CD4-positive, alpha-beta T cell treated with Interleukin-4 for 4 hours (primary cell): ENCODE data around the gene NINJ2.
A peak's percentile ranks its signal among the peaks of the same experiment; 100 is the strongest.

Source experiments
- DNase-seq: peaks from one replicate; pipeline ENCODE4 v3.0.0-alpha.2; 2020

The NINJ2 gene

DNA sequence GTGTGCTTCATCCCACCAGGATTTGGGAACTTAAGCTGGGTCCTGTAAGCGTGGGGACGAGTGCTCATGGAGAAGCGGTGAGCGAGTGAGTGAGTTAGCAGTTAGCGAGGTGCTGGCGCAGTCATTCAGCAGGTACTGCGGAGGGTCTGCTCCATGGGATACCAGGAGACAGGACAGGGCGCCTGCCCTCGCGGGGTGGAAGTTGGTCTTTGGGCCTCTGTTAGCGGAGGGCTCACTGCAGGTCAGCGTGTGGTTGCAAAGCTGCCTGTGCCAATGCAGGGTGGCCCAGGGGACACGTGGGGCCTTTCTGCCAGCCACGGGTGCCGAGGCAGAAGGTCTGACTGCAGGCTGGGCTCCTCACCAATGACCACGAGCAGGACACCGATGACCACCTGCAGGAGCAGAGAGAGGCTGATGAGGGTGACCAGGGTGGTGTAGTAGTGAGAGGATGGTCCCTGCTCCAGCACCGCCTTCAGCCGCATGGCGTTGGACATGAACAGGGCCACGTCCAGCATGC, 97.6 kb downstream of the NINJ2 start:
- no peak for DNase-seq

DNA sequence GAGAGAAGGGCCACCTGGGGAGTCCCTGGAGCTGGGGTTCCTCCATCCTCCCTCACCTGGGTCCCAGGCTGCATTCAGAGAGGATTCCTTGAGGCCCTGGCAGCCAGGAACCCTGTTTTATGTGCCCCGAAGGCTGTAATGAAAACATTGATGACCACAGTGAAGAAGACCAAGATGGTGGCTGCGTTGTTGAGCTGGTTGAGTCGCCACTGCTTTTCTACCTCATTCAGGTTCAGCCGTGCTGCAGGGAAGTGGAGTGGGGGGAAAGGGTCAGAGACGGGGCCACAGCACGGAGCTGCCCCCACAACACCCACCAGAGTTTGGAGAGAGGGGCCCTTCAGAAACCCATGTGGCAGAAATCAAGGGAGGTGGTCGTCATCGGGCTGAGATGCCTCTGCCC, 98.1 kb downstream of the NINJ2 start:
- no peak for DNase-seq

DNA sequence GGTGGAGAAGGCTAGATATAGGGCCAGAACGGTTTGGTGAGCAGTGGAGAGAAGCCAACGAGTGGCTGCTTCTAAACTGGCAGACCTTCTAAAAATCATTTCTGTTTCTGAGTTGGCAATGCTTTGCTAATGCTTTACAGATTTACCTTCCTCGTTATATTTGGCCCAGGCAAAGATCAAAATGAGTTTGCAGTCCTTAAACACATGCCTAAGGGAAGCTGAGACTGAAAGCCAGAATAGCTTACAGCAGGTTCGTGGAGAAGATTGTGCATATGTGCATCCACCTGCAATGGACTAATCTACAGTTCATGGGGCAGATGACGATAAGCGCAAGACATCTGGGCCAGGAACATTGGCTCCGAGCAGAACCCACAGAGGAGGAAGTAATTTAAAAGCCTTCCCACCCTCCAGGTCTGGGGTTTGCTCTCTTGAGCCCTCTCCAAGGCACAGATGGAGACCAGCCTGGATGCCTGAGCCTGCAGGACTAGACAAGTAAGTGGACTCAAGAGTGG, 99.4 kb downstream of the NINJ2 start:
- no peak for DNase-seq

DNA sequence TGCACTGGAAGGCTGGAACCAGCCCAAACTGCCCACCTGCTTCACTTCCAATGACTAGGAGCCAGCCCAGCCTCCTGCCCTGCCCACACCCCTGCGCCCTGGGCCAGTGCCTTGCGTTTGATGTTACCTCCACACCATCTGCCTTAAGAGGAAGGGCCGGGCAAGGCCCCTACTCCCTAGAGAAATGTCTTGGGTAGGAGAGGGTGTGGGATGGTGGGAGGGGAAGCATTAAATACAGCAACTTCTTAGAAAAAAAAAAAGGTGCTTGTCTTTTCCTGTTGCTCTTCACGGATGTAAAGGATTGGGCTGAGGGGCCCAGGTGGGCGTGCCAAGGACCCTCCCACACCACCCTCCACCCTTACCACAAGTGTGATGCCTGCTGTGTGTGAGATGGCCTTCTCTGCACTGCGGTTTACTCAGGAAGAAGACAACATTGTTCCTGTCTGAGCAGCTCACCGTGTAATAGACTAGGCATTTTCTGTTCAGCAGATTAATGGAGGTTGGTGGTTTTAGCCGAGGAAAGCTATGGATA, 99.9 kb downstream of the NINJ2 start:
- peak; percentile 79 for DNase-seq

DNA sequence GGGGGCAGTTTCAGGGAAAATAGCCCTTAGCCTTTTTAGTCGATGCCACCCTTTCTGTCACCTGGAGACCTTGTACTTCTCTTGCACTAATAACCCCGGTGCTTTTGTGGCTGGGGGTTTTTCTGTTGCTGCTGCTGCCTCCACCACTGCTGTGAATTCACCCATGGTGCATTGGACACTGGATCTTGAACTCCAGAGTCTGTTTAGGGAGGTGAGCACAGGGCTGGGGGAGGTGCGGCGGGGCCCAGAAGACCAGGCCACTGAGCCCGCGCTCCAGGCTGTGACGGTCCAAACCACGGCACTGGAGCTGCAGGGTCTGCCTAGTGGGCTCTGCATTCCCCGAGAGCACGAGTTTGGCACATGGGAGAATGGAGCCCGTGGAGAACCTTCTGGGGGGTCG, 100.6 kb downstream of the NINJ2 start:
- DNase-seq = no peak

DNA sequence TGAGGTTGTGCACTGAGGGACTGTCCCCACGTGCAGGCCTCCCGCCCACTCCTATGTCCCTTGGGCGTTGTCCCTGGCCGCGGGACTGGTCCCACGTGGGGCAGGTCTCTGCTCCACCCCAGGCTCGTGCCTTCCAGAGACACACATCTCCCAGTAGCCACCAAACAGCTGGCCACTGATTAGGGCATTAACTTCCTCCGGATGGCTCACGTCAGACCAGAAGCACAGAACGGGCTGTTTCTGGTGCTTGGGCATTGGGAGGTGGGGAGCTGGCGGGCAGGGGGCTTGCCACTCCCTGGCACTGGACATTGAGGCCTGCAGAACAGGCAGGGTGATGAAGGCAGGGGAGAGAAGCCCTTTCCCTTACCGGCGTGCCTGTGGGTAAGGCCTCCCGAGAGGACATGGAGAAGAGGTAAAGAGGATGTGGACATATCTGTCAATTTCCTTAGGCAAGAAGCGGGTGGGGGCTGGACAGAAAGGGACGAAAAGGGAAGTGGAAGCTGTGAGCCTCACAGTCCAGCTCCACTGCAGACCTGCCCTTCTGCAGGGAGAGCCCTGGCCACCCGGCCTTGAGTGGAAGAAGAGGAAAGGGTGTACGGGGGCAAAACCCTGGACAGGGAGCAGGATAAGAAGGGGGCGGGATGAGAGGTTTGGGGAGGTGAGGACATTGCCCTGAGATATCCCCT, 101.2 kb downstream of the NINJ2 start:
- DNase-seq = no peak

DNA sequence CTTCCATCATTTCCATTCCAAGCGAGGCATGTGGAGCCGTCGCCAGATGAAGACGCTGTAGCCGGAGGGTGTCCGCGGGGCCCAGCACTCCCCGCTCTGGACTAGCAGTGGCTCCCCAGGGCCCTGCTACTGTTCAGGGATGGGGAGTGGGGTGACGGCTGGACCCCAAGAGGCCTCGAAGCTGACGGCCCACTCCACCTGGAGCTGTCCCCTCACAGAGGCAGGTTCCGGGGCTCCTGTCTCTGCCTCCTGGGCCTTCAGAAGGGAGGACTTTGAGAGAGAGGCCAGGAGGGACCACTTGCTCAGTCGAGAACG, 101.9 kb downstream of the NINJ2 start:
- DNase-seq = no peak

DNA sequence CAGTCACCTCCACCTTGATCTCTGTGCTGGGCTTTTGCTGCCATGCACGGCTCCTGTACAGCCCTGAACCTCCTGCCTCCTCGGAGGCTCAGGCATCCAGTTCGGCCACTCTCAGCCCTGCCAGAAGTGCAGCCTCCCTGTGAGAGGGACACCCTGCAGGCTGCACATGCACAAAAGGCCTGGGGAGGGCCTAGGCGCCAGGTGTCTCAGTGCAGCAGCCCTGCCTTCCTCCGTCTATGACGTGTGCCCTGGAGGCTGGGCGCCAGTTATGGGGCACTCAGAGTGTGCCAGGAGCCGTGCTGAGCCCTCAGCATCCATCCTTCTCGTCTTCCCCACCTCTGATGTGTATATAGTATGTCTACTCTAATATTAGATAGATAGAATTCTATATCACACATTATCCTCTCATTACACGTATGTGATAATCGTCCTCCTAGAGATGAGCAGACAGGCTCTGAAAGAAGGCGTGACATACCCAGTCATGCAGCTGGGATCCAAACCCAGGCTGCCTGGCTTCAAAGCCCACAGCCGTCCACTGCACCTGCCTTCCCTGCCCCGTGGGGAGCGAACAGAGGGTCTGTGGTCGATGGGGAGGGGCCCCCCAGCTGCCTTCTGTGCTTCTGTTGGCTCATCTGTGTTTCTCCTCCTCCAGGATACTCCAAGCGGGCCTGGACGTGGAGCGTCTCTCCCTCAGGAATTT, 102.4 kb downstream of the NINJ2 start:
- no peak for DNase-seq

DNA sequence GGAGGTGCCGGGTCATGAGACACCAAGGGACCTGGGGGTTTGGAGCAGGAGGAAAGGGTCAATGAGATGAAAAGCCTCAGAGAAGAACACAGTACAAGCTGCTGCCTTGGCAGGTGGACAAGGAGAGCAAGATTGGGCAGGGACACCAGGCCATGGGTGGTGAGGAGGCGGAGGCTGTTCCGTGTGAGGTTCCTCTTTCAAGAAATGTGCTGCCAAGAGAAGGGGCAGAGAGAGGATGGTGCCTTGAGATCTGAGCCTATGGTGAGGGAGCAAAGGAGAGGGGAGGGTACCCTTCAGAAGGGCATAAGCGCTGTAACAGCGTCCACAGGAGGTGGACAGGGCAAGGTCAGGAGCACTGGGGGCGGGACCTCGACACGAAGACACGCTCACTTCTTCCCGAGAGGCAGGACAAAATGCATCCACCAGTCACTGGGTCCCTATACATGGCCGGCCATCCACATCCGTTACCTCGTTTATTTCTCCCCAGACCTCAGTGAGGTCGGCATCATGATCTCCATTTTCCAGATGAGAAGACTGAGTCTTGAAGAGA, 103.3 kb downstream of the NINJ2 start:
- no peak for DNase-seq

DNA sequence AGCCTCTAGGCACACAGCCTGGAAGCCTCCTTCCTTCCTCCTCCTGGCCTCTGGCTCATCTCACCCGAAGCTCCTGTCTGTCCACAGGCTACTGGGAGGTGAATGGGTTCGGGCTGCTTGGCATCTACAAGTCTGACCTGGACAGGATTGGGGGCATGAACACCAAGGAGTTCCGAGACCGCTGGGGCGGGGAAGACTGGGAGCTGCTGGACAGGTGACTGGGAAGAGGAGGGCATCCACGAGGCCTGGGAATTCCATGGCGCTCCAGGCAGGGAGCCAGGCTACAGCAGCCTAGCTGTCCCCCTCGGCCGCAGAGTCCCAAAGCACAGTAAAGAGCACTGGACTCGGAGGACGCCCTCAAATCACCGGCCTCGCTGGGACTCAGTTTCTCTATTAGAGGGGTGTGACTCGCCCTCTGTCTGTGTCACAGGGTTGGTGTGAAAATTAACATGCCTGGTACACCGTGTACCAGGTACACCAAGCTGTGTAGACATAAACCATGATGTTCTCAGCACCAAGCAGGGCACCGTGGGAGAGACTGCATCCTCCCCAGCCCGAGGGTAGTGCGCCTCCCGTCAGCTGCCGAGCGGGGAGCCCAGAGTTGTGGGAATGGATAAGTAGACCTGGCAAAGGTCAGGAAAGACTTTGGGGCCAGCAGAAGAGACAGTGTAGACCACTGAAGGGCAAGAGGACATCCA, 103.9 kb downstream of the NINJ2 start:
- DNase-seq = no peak

DNA sequence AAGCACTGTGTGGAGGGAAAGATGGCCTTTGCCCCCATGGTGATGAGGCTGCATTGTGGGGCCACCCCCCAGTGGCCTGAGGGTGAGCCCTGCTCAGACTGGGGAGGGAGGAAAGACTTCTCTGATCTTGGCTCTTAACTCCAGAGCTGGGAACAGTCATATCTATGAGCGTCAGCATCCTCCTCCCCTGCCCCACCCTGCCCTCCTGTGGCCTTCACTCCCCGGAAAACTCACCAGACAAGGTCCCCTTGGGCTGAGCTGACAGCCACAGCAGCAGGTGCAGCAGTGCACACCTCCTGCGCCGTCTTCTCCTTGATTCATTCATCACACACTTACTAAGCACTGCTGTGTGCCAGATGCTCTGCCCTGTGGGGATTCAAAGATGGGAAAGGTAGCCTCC, 104.7 kb downstream of the NINJ2 start:
- DNase-seq = no peak

DNA sequence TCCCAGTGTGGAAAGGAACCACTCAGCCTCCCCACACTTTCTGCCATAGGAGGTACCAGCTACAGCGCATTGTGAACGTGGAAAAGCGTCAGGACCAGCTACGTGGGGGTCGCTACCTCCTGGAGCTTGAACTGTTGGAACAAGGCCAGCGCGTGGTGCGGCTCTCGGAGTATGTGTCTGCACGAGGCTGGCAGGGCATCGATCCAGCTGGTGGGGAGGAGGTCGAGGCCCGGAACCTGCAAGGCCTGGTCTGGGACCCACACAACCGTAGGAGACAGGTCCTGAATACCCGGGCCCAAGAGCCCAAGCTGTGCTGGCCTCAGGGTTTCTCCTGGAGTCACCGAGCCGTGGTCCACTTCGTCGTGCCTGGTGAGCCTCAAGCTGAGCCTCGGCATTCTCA, 106.7 kb downstream of the NINJ2 start:
- DNase-seq = no peak

DNA sequence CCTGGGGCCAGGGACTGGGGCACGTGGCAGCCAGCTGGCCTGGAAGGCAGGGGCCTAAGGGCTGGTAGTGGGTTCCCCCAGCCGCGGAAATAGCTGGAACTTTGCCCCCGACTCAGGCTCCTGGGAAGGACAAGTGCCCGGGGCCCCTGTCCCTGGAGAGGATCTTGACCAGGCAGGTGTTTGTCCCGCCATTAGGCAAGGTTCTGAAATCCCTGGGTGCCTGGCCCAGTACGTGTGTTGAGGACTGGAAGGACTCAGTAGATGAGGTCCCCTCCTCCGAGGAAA, 109.3 kb downstream of the NINJ2 start:
- no peak for DNase-seq

DNA sequence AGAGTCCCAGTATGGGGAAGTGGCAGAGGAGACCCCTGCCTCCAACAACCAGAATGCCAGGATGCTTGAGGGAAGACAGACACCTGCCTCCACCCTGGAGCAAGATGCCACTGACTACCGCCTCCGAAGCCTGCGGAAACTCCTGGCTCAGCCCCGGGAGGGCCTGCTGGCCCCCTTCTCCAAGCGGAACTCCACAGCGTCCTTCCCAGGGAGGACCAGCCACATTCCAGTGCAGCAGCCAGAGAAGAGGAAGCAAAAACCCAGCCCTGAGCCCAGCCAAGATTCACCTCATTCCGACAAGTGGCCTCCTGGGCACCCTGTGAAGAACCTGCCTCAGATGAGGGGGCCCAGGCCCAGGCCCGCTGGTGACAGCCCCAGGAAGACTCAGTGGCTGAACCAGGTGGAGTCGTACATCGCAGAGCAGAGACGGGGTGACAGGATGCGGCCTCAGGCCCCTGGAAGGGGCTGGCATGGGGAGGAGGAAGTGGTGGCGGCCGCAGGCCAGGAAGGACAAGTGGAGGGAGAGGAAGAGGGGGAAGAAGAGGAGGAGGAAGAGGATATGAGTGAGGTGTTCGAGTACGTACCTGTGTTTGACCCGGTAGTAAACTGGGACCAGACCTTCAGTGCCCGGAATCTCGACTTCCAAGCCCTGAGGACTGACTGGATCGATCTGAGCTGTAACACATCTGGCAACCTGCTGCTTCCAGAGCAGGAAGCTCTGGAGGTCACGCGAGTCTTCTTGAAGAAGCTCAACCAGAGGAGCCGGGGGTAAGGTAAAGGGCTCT, 109.8 kb downstream of the NINJ2 start:
- DNase-seq = no peak

DNA sequence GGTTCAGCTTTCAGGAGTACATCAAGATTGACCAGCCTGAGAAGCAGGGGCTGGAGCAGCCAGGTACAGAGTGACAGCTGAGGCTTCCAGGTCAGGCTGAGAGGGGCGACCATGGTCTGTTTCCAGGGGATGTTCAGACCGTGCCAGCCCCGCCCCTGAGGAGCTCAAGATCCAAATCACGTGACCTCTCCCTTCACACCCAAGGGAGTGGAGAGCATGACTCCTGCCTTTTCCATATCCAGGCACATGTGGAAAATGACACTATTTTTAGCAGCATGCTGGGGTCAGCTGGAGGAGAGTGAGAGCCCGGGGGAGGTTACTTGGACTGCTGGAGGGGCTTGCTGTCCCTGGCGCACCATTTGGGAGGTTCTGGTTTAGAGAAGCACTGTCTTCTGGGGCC, 110.8 kb downstream of the NINJ2 start:
- no peak for DNase-seq

DNA sequence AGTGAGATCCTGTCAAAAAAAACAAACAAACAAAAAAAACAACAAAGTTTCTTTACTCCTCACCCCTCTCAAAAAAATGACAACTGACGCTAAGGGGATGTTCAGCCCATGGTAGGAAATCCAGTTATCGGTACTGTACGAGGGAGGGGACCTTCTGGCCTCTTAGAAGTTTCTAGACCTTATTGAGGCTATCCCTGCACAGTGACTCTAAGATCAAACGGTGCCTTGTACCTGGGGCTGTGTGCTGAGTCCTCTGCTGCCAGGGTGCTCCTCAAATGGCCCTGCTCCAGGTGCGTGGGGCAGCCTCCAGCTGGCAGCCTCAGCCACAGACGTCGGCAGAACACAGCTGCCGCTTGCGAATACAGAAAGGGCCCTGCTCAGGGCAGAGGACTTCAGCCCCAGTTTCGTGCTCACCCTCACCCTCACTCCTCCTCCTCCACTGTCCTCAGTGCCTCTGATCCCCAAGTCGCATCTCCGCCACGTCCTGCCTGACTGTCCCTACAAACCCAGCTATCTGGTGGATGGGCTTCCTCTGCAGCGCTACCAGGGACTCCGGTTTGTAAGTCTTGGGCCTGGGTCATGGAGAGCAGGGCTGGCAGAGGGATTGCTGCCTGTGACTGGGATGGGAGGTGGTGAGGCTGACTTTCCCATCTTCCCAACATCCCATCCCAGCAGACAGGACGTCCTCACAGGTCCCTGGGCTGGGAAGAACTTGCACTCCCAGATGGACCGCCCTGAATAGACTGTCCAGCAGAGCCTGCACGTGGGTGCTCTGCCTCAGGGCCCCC, 112.6 kb downstream of the NINJ2 start:
- no peak for DNase-seq

DNA sequence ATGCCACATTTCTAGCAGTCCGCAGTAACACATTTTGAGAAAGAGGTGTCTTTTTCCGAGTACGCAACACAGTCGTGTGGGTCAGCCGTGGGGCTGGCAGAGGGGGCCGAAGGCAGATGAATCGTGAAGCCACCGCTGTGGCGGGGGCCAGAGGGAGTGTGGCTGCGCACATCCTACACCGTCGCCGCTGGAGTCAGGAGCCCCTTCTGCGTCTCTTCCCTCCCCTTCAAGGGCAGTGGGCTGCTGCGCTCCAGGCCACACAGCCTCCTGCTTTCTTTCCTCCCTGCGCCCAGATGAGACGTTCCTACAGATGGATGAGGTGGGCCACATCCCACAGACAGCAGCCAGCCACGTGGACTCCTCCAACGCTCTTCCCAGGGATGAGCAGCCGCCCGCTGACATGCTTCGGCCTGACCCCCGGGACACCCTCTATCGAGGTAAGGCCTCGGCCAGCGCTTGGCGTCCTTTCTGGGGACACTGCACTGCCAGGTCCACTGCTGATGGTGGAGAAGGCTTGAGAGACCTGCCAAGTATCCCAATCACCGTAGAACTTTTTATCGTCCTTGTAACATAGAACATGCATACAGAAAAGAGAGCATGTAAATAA, 113.7 kb downstream of the NINJ2 start:
- no peak for DNase-seq

DNA sequence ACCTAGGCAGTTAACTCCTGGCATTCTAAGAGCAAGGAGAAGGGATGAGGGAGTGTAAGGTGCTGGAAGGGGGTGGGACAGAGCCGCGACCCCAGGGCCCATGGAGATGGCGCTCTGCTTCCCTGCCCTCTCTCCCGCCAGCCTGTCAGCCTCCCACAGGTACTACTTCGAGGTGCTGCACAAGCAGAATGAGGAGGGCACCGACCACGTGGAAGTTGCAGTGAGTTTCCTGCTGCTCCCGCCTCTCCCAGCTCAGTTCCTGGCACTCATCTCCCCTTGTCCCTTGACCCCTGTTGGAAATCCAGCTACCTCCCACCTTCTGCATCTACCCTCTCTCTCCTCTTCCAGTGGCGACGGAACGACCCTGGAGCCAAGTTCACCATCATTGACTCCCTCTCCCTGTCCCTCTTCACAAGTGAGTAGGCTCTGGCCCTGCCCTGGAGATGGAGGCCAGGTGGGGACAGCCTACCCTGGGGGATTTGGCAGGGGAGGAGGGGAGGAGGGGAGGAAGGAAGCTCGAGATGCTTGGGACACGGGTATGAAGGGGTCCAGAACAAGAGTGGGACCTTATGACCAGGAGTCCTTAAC, 115.3 kb downstream of the NINJ2 start:
- DNase-seq = no peak

DNA sequence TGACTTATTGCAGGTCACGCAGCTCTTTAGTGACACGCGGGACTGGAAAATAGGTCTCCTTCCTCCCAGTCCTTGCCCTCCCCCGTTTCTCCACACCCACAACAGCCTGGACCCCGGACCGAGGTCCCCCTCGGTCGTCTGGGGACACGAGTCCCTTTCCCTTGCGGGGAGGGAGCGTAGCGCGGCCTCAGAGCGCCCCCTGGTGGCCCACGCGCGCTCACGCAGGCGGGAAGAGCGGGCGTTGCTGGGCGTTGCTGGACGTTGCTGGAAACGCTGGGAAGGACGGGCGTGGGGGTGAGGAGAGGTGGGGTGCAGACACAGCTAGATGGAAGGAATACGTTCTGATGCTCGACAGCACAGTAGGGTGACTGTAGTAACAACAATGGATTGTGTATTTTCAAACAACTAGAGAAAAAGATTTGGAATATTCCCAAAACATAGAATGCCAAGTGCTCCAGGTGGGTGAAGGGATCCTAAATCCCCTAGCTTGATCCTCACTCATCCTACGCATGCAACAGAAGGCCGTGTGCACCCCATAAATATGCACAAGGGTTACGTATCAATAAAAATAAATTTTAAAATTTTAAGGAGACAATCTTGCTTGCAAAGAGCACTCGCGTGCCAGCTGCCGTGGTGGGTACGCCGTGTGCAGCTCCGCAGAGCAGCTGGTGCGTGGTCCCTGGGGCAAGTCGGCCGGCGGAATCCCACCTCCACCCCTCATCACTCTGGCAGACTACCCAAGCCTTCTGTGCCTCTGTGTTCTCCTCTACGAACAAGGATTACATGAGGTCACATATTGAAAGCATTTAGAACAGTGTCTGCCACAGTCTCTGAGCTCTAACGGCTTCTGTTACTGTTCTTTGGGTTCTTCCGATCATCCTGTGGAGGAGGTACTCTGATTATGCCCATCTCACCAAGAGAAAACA, 116.1 kb downstream of the NINJ2 start:
- peak; percentile 42 for DNase-seq
